GM19035 (cell line): Measurements from ENCODE around the gene NDUFA11.

ENCODE experiments used
- ATAC-seq: cut with Tn5 transposase; IDR thresholded peaks from one replicate; pipeline ENCODE4 v1.9.1; 2021; ENCODE audit not compliant: unreplicated experiment

NDUFA11 gene

GRCh38 chr19:5903624-5904351, at the start of gene NDUFA11:
NDUFA11 (minus strand) TSS chr19:5903790; CDS start chr19:5903708, 82 bp downstream.
- ATAC-seq = peak; percentile 40

GRCh38 chr19:5953030-5953589, 49.5 kb upstream of the NDUFA11 start:
- ATAC-seq = no peak

GRCh38 chr19:5952193-5953029, 48.8 kb upstream of the NDUFA11 start:
- no peak for ATAC-seq

GRCh38 chr19:5951338-5951861, 47.8 kb upstream of the NDUFA11 start:
- no peak for ATAC-seq

- ATAC-seq = no peak
Observed at GRCh38 chr19:5950741-5951140, 47.2 kb upstream of the NDUFA11 start.

- no peak for ATAC-seq
Observed at GRCh38 chr19:5949792-5950305, 46.3 kb upstream of the NDUFA11 start.

GRCh38 chr19:5948752-5949564, 45.4 kb upstream of the NDUFA11 start:
- no peak for ATAC-seq

GRCh38 chr19:5947435-5947834, 43.8 kb upstream of the NDUFA11 start:
- ATAC-seq = no peak

GRCh38 chr19:5943623-5944022, 40.0 kb upstream of the NDUFA11 start:
- no peak for ATAC-seq

- no peak for ATAC-seq
Observed at GRCh38 chr19:5943045-5943444, 39.5 kb upstream of the NDUFA11 start.

GRCh38 chr19:5941673-5942072, 38.1 kb upstream of the NDUFA11 start:
- no peak for ATAC-seq

GRCh38 chr19:5940260-5941208, 36.9 kb upstream of the NDUFA11 start:
- no peak for ATAC-seq

- ATAC-seq = no peak
Observed at GRCh38 chr19:5937550-5937949, 34.0 kb upstream of the NDUFA11 start.

GRCh38 chr19:5936292-5936592, 32.7 kb upstream of the NDUFA11 start:
- ATAC-seq = no peak

GRCh38 chr19:5935473-5936291, 32.1 kb upstream of the NDUFA11 start:
- no peak for ATAC-seq

GRCh38 chr19:5934774-5935472, 31.3 kb upstream of the NDUFA11 start:
- no peak for ATAC-seq

- no peak for ATAC-seq
Observed at GRCh38 chr19:5934069-5934401, 30.4 kb upstream of the NDUFA11 start.

- no peak for ATAC-seq
Observed at GRCh38 chr19:5933391-5934068, 29.9 kb upstream of the NDUFA11 start.
